Measurements from ENCODE around the gene HS2ST1. TPM values are rescaled to one million over a fixed set of nuclear protein-coding genes. Genes with fewer than 3 reads are reported as not detected.

HS2ST1 gene
- polyA plus RNA-seq, 1 donor: 32.2 TPM

DNA sequence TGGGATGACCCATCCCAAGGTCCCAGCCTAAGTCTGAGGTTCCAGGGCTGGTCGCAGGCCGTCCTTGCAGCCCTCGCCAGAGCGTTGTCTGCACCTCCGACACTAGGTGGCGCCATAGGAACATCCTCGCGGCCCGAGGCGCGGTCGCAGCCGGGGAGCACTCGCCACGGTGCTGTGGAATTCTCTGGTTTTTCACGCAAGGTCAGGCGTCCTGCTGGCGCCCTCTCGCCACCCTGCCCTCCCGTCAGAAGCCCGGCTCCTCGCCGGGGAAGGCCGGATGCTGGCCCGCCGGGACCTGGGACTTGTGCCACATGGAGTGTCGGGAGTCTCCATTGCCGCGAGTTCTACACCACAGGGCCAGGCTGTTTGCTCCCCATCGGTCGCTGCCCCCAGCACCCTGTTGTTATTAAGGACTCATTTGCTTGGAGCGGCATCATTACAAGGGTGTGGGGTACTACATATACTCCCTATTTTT is 217.4 kb downstream of the HS2ST1 start:
- WGBS (ENCODE audit: insufficient coverage, low lambda C conversion rate): no CpG with 5 or more reads among the region's 32 CpGs
- H3K9me3 ChIP-seq (ENCODE audit: control insufficient read depth, low read depth, low read length): peaks cover 2% of the 10 kb centered on the region
- peaks cover 4% of the 10 kb centered on the region for H3K4me1 ChIP-seq (ENCODE audit: control insufficient read depth, insufficient read depth, low read length)
- peak overlapping the region; percentile 53 for H3K4me3 ChIP-seq (ENCODE audit: low read length)
- DNase-seq: peak; percentile 75 to 77
- H3K36me3 ChIP-seq (ENCODE audit: control insufficient read depth, insufficient read depth, low read length): no peaks in the 10 kb centered on the region
- H3K27ac ChIP-seq (ENCODE audit: low read length): no peak overlapping the region
- H3K27me3 ChIP-seq (ENCODE audit: control insufficient read depth, insufficient read depth, low read length): no peaks in the 10 kb centered on the region

DNA sequence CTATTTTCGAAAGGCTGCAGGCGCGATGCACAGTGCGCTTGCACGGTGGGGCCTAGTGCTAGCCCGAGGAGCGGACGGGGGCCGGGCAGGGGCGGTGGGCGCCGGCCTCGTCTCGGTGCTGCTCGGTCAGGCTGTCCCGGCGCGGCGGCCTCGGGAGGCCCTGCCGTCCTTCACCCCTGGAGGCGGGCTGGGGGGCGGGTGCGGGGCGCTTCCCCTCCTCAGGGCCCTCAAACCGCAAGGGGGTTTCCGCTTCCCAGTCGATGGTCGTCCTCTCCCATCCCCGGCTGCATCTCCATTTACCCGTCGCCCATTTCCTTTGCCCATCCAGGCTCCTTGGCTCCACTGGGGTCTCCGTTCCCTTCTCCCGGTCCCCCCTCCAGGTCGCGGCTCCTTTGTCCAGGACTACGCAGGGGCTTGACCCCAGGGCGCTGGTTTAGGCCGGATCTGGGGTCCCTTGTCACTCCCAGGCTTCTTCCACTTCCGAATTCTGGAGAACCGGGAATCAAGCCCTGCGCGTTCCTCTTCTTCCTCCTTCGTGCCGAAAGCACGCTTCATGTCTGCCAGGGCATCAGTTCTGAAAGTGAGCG is 217.9 kb downstream of the HS2ST1 start:
- H3K4me3 ChIP-seq (ENCODE audit: low read length): peak overlapping the region; percentile 53
- peaks cover 2% of the 10 kb centered on the region for H3K9me3 ChIP-seq (ENCODE audit: control insufficient read depth, low read depth, low read length)
- H3K27me3 ChIP-seq (ENCODE audit: control insufficient read depth, insufficient read depth, low read length): no peaks in the 10 kb centered on the region
- no peaks in the 10 kb centered on the region for H3K36me3 ChIP-seq (ENCODE audit: control insufficient read depth, insufficient read depth, low read length)
- no peak for DNase-seq
- H3K4me1 ChIP-seq (ENCODE audit: control insufficient read depth, insufficient read depth, low read length): peaks cover 4% of the 10 kb centered on the region
- no CpG with 5 or more reads among the region's 47 CpGs for WGBS (ENCODE audit: insufficient coverage, low lambda C conversion rate)
- no peak overlapping the region for H3K27ac ChIP-seq (ENCODE audit: low read length)

DNA sequence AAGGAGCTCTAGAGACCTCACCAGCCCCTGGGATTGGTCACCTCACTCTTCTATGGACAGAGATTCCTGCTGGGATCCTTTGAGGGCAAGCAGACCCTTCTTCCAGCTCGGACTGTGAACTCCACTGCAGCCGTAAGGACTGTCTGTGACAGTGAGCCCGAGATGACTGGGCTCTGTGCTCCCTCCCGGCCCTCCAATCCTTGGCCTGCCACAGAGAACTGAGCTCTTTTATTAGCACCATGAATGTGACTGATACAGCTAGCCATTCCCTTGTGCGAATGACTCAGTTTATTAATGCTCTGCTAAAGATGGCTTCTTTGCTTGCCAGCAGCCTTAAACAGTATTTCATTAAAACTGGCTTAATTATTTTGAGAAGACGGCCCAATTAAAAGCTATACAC is 219.6 kb downstream of the HS2ST1 start:
- no peak overlapping the region for H3K27ac ChIP-seq (ENCODE audit: low read length)
- DNase-seq: no peak

DNA sequence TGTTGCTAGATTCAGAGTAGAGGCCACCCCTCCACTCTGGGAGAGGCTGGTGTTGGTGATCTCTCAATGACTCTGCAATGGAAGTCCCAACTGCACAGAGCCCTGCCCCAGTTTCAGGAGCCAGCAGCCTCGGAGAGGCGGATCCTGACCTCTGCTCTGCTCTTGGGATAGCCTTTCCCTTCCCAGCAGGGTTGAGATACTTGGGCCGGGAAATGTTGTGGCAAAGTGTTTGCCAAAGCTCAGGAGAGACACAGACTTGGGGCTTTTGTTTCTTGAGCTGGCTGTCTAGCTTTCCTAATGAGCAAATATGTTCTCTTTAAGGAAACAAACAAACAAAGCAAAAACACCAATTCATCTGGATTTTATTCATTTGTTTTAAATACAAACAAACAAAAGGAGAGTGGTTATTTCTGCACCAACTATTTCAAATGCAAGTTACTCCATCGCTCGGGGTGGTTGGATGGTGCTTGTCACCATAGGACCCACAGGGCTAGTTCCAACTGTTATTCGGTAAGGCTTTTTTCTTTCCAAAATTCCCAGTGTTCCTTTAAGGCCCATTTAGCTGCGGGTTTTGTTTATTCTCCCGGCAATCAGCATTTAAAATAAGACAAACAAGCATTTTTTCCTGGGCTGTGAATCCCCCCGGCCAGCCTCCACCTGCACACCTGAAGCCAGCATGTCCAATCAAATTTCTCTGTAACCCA is 220.3 kb downstream of the HS2ST1 start:
- DNase-seq: no peak
- H3K4me1 ChIP-seq (ENCODE audit: control insufficient read depth, insufficient read depth, low read length): peaks cover 4% of the 10 kb centered on the region
- no peak overlapping the region for H3K4me3 ChIP-seq (ENCODE audit: low read length)
- H3K36me3 ChIP-seq (ENCODE audit: control insufficient read depth, insufficient read depth, low read length): no peaks in the 10 kb centered on the region
- H3K27me3 ChIP-seq (ENCODE audit: control insufficient read depth, insufficient read depth, low read length): no peaks in the 10 kb centered on the region
- no CpG with 5 or more reads among the region's 9 CpGs for WGBS (ENCODE audit: insufficient coverage, low lambda C conversion rate)
- H3K27ac ChIP-seq (ENCODE audit: low read length): no peak overlapping the region
- H3K9me3 ChIP-seq (ENCODE audit: control insufficient read depth, low read depth, low read length): peaks cover 2% of the 10 kb centered on the region

More for the DNA sequence above, 219.6 kb downstream of the HS2ST1 start:
- no peaks in the 10 kb centered on the region for H3K27me3 ChIP-seq (ENCODE audit: control insufficient read depth, insufficient read depth, low read length)
- peaks cover 2% of the 10 kb centered on the region for H3K9me3 ChIP-seq (ENCODE audit: control insufficient read depth, low read depth, low read length)
- H3K4me1 ChIP-seq (ENCODE audit: control insufficient read depth, insufficient read depth, low read length): peaks cover 4% of the 10 kb centered on the region
- no peaks in the 10 kb centered on the region for H3K36me3 ChIP-seq (ENCODE audit: control insufficient read depth, insufficient read depth, low read length)
- no peak overlapping the region for H3K4me3 ChIP-seq (ENCODE audit: low read length)
- WGBS (ENCODE audit: insufficient coverage, low lambda C conversion rate): no CpG with 5 or more reads among the region's 6 CpGs

DNA sequence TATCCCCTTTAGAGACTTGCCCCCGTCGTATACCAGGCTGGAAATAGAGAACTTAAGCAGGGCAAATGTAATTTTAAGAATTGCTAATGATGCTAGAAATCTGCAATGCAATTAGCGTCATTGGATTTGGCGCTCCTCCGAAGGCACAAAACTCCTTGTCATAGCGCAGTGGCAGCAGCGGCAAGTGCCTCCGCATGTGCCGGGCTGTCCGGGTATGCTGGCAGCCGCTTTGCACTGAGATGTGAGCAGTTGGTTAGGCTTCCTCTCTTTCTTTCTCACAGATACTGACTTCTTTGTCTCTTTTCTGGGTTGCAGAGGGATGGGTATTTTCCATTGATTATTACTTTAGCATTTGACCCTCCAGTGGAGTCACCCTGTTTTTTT is 220.9 kb downstream of the HS2ST1 start:
- no peak overlapping the region for H3K27ac ChIP-seq (ENCODE audit: low read length)
- H3K36me3 ChIP-seq (ENCODE audit: control insufficient read depth, insufficient read depth, low read length): no peaks in the 10 kb centered on the region
- peaks cover 4% of the 10 kb centered on the region for H3K4me1 ChIP-seq (ENCODE audit: control insufficient read depth, insufficient read depth, low read length)
- no peak for DNase-seq
- H3K27me3 ChIP-seq (ENCODE audit: control insufficient read depth, insufficient read depth, low read length): no peaks in the 10 kb centered on the region
- H3K4me3 ChIP-seq (ENCODE audit: low read length): no peak overlapping the region
- peaks cover 2% of the 10 kb centered on the region for H3K9me3 ChIP-seq (ENCODE audit: control insufficient read depth, low read depth, low read length)
- WGBS (ENCODE audit: insufficient coverage, low lambda C conversion rate): no CpG with 5 or more reads among the region's 11 CpGs

DNA sequence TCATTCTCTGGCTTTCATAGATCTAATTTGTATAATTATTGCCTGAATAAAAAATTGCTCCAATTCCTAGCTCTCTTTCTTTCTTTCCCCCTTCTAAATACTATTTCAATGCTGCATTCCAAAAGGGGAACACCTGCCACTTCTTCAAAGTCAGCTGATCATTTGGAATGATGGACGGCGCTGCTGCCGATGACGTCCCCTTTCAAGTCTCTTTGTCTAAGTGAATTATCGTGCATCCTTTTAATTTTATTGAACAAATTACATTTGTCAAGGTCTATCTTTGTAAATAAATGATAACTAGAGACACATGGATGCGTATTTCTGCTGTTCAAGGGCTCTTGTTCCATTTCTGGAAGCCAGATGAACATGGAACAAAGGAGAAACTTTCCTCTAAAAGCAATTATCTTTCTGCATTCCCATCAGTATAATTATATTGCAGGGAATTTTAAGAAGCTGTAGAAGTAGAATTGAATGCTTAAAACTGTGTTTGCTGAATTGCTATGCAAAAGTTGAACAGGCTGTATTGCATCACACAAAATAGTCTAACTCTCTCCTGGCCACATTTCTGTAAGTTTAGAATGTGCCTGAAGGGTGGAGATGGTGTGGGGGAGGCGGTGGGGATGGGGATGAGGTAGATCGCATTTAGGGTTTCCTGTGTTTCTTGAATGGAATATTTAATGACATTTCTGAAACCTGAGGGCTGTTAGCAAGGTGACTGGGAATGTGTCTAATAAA is 222.3 kb downstream of the HS2ST1 start:
- no peak for DNase-seq
- no peak overlapping the region for H3K27ac ChIP-seq (ENCODE audit: low read length)
- H3K9me3 ChIP-seq (ENCODE audit: control insufficient read depth, low read depth, low read length): peaks cover 2% of the 10 kb centered on the region
- no peaks in the 10 kb centered on the region for H3K36me3 ChIP-seq (ENCODE audit: control insufficient read depth, insufficient read depth, low read length)
- no CpG with 5 or more reads among the region's 8 CpGs for WGBS (ENCODE audit: insufficient coverage, low lambda C conversion rate)
- no peaks in the 10 kb centered on the region for H3K27me3 ChIP-seq (ENCODE audit: control insufficient read depth, insufficient read depth, low read length)
- no peak overlapping the region for H3K4me3 ChIP-seq (ENCODE audit: low read length)
- peaks cover 4% of the 10 kb centered on the region for H3K4me1 ChIP-seq (ENCODE audit: control insufficient read depth, insufficient read depth, low read length)

DNA sequence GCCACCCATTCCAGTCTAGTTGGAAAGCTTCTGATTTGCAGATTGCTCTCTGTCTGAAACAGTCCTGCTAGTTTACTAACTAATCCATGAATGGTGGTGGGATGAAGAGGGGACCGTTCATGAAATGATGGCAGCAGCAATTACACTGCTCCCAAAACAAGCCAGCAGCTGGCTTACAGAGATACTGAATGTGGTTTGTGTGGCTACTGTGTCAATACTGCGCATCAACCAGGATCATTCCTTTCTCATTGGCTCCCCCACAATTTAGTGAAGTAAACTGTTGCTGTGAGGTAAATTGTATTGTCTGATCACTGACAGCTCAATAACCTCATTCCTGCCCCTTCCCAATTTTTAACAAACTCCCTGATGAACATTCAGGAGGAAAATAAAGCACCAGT is 222.9 kb downstream of the HS2ST1 start:
- no peak for DNase-seq
- no peaks in the 10 kb centered on the region for H3K27me3 ChIP-seq (ENCODE audit: control insufficient read depth, insufficient read depth, low read length)
- no CpG with 5 or more reads among the region's 2 CpGs for WGBS (ENCODE audit: insufficient coverage, low lambda C conversion rate)
- H3K4me3 ChIP-seq (ENCODE audit: low read length): no peak overlapping the region
- H3K27ac ChIP-seq (ENCODE audit: low read length): no peak overlapping the region
- no peaks in the 10 kb centered on the region for H3K36me3 ChIP-seq (ENCODE audit: control insufficient read depth, insufficient read depth, low read length)
- peaks cover 4% of the 10 kb centered on the region for H3K4me1 ChIP-seq (ENCODE audit: control insufficient read depth, insufficient read depth, low read length)
- H3K9me3 ChIP-seq (ENCODE audit: control insufficient read depth, low read depth, low read length): no peaks in the 10 kb centered on the region

DNA sequence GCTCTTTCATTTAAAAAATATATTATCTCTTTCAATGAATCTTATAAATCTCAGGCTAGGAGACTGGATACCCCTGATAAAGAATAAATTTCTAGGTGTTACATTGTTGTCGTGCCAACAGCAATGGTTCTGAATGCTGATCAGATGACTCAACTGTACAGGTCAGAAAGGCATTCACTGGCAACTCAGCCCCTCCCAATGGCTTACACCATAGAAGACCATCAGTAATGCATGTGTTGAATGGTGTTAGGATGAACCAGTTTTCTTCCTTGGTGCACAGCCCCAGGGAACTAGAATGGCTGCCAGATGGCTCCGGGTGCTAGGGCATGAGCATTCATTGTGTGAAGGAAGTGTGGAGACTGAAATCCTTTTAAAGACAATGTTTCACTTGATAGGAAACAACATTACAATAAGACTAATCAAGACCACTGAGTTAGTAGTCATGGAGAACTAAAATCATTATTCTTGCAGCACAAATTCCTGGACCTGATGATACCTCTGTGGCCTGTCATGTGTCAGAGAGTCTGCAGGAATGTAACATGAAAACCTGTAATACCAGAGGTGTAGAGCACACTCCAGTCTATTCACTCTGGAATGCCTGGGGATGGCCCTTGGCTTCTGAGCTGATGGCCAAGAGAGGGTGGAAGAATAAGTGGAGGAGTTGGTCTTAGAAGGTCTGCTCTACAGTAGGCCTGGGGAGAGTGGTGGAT is 226.6 kb downstream of the HS2ST1 start:
- WGBS (ENCODE audit: insufficient coverage, low lambda C conversion rate): no CpG with 5 or more reads among the region's 2 CpGs
- H3K27ac ChIP-seq (ENCODE audit: low read length): no peak overlapping the region
- no peak for DNase-seq
- H3K4me1 ChIP-seq (ENCODE audit: control insufficient read depth, insufficient read depth, low read length): no peaks in the 10 kb centered on the region
- H3K4me3 ChIP-seq (ENCODE audit: low read length): no peak overlapping the region
- H3K27me3 ChIP-seq (ENCODE audit: control insufficient read depth, insufficient read depth, low read length): no peaks in the 10 kb centered on the region
- no peaks in the 10 kb centered on the region for H3K9me3 ChIP-seq (ENCODE audit: control insufficient read depth, low read depth, low read length)
- no peaks in the 10 kb centered on the region for H3K36me3 ChIP-seq (ENCODE audit: control insufficient read depth, insufficient read depth, low read length)

DNA sequence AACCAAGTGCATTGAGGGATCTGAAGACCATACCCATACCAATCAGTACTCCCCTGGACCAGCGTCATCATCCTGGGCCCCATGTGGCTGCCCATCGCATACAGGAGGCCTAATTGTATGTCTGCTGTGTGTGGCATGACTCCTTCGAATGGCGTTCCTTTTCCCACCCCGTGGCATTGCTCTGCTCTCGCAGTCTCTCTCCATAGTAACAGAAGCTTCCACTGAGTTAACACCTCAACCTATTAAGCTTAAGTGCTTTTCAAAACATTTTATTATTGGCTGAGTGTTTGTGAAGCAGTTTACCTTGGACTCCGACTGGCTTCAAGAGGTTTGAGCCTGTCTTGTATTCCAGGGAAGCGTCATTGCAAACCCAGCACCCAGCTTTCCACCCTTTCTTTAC is 227.1 kb downstream of the HS2ST1 start:
- Histone ChIP-seq H3K4me3 (ENCODE audit: low read length) (no peak overlapping the region), H3K27me3 (ENCODE audit: control insufficient read depth, insufficient read depth, low read length) (no peaks in the 10 kb centered on the region), H3K9me3 (ENCODE audit: control insufficient read depth, low read depth, low read length) (no peaks in the 10 kb centered on the region), H3K36me3 (ENCODE audit: control insufficient read depth, insufficient read depth, low read length) (no peaks in the 10 kb centered on the region), H3K4me1 (ENCODE audit: control insufficient read depth, insufficient read depth, low read length) (no peaks in the 10 kb centered on the region), H3K27ac (ENCODE audit: low read length) (no peak overlapping the region)
- no peak for DNase-seq
- no CpG with 5 or more reads among the region's 8 CpGs for WGBS (ENCODE audit: insufficient coverage, low lambda C conversion rate)

DNA sequence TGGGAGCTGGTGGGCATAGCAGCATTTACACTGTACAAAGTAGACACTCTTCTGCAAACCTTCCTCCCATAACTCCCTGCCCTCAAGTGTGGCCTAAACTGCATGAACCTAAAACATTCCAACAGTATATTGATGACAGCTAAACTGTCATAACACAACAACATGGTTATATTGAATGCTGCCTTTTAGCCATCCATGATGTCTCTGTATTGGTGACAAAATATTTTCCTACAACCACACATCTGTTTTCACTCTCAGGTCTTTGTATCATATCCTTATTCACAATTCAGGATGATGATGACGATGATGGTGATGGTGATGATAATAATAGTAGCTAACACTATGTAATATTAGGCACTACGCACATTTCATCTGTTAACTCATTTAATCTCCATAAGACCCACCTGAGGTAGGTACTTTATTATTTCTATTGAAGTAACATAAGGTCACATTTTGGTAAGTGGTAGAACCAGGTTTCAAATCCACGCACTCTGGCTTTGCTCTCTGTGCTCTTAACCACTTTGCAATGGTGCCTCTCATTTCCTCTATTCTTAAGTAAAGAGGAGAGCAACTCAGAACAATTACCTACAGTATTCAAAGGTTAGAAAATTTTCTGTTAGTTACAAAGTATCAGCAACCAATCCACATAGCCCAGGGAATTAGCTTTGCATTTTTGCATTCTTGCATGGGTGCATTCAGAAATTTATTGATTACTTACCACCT is 229.1 kb downstream of the HS2ST1 start:
- WGBS (ENCODE audit: insufficient coverage, low lambda C conversion rate): 100% methylated on average over 1 of the region's 3 CpGs
- no peaks in the 10 kb centered on the region for H3K9me3 ChIP-seq (ENCODE audit: control insufficient read depth, low read depth, low read length)

More for the DNA sequence above, 229.1 kb downstream of the HS2ST1 start:
- no peaks in the 10 kb centered on the region for H3K36me3 ChIP-seq (ENCODE audit: control insufficient read depth, insufficient read depth, low read length)
- no peaks in the 10 kb centered on the region for H3K4me1 ChIP-seq (ENCODE audit: control insufficient read depth, insufficient read depth, low read length)
- no peak overlapping the region for H3K27ac ChIP-seq (ENCODE audit: low read length)
- H3K4me3 ChIP-seq (ENCODE audit: low read length): no peak overlapping the region
- no peak for DNase-seq
- H3K27me3 ChIP-seq (ENCODE audit: control insufficient read depth, insufficient read depth, low read length): no peaks in the 10 kb centered on the region

Data from large intestine (tissue), 3 donors.